Measurements from ENCODE around the gene SNX15. TPM values are rescaled to one million over a fixed set of nuclear protein-coding genes. Genes with fewer than 3 reads are reported as not detected.
A peak's percentile ranks its signal among the peaks of the same experiment; 100 is the strongest.
"Not testable (repeated sequence)": the region's sequence is repeated elsewhere in the genome, so short reads cannot be mapped to it uniquely, and the experiment has no call there.

Gene SNX15
- total RNA-seq, 3 donors from 2014 or later (not counting 1 experiment from before 2014, with no cell fraction given): 16.9 to 28.1 (median 27.1) TPM

GRCh38 chr11:64999478-64999877 lies 27.8 kb upstream of the SNX15 start:
- H3K27ac ChIP-seq (ENCODE audit: low read length): no peak overlapping the region
- Mint-ChIP-seq H3K9me3 (no peaks in the 10 kb centered on the region), H3K4me3 (no peak overlapping the region), H3K27me3 (ENCODE audit: low read depth in 2 of 2) (no peaks in the 10 kb centered on the region), H3K4me1 (peaks cover 0 to 9% of the 10 kb centered on the region in 2 donors), H3K27ac (no peak overlapping the region), H3K36me3 (no peaks in the 10 kb centered on the region)
- H3K36me3 ChIP-seq (ENCODE audit: control insufficient read depth, insufficient read depth, low read length): no peaks in the 10 kb centered on the region
- no peak for DNase-seq
- TF ChIP-seq CTCF (IDR thresholded peaks at IDR 0.05): no peak
- intact Hi-C loops (cut with micrococcal nuclease): no loop called here
- H3K4me1 ChIP-seq (ENCODE audit: control insufficient read depth, insufficient read depth, low read length): peaks cover 8% of the 10 kb centered on the region
- ATAC-seq: no peak
- WGBS (ENCODE audit: insufficient coverage): no CpG with 5 or more reads among the region's 1 CpG
- no peaks in the 10 kb centered on the region for H3K27me3 ChIP-seq (ENCODE audit: control insufficient read depth, insufficient read depth, low read length)
- H3K9me3 ChIP-seq (ENCODE audit: control insufficient read depth, insufficient read depth, low read length): no peaks in the 10 kb centered on the region
- no peak overlapping the region for H3K4me3 ChIP-seq (ENCODE audit: low read length)

DNA sequence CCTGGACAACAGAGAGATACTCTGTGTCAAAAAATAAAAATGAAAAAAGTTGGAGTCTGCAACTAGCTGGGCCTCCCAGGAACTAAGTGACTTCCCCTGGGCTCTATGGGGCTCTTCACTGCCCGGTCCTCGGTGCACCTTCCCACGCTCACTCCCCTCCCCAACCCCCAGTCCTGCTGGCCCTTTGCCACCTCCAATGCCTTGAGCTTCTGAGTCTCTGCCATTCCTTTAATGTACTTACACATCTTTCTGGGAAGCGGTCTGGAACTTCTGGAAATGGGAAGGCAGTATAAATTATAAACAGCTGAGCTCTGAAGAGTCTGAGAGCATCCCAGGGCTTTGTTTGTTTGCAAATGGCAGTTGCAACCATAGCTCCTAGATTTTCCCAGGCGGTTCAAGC lies 24.5 kb upstream of the SNX15 start:
- Mint-ChIP-seq H3K27ac (no peak overlapping the region), H3K9me3 (no peaks in the 10 kb centered on the region), H3K4me3 (no peak overlapping the region), H3K27me3 (ENCODE audit: low read depth in 2 of 2) (no peaks in the 10 kb centered on the region), H3K36me3 (no peaks in the 10 kb centered on the region), H3K4me1 (no peaks in the 10 kb centered on the region)
- WGBS (ENCODE audit: insufficient coverage): 89% methylated on average over 5 of the region's 5 CpGs
- no peak for ATAC-seq
- no peaks in the 10 kb centered on the region for H3K27me3 ChIP-seq (ENCODE audit: control insufficient read depth, insufficient read depth, low read length)
- H3K36me3 ChIP-seq (ENCODE audit: control insufficient read depth, insufficient read depth, low read length): no peaks in the 10 kb centered on the region
- TF ChIP-seq CTCF (IDR thresholded peaks at IDR 0.05): no peak
- DNase-seq: peak in 1 of 2 donors; percentile 1
- intact Hi-C loops (cut with micrococcal nuclease): no loop called here
- H3K9me3 ChIP-seq (ENCODE audit: control insufficient read depth, insufficient read depth, low read length): no peaks in the 10 kb centered on the region
- H3K4me3 ChIP-seq (ENCODE audit: low read length): no peak overlapping the region
- no peak overlapping the region for H3K27ac ChIP-seq (ENCODE audit: low read length)
- no peaks in the 10 kb centered on the region for H3K4me1 ChIP-seq (ENCODE audit: control insufficient read depth, insufficient read depth, low read length)

DNA sequence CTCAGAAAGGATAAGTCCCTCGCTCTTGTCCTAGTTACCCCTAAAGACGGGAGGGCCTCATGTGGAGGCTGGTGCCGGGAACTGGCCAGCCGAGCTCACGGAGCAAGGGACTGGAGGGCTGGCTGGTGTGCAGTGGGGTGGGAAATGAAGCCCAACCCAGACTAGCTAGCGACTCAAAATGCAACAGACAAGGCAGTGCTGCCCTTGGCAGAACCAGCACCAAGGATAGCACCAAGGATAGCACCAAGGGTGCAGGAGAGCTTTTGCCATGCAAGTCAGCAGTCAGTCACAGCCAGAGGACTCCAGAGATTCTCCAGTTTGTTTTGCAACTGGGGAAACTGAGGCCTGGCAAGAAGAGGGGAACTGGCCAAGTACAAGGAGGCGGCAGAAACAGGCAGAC lies 24.0 kb upstream of the SNX15 start:
- Mint-ChIP-seq H3K4me1 (no peaks in the 10 kb centered on the region), H3K36me3 (no peaks in the 10 kb centered on the region), H3K27me3 (ENCODE audit: low read depth in 2 of 2) (no peaks in the 10 kb centered on the region), H3K27ac (no peak overlapping the region), H3K9me3 (no peaks in the 10 kb centered on the region), H3K4me3 (no peak overlapping the region)
- WGBS (ENCODE audit: insufficient coverage): 92% methylated on average over 7 of the region's 7 CpGs
- no peak for TF ChIP-seq CTCF (IDR thresholded peaks at IDR 0.05)
- Histone ChIP-seq H3K4me1 (ENCODE audit: control insufficient read depth, insufficient read depth, low read length) (no peaks in the 10 kb centered on the region), H3K27ac (ENCODE audit: low read length) (no peak overlapping the region), H3K27me3 (ENCODE audit: control insufficient read depth, insufficient read depth, low read length) (no peaks in the 10 kb centered on the region), H3K9me3 (ENCODE audit: control insufficient read depth, insufficient read depth, low read length) (no peaks in the 10 kb centered on the region), H3K4me3 (ENCODE audit: low read length) (no peak overlapping the region), H3K36me3 (ENCODE audit: control insufficient read depth, insufficient read depth, low read length) (no peaks in the 10 kb centered on the region)
- ATAC-seq: no peak
- intact Hi-C loops (cut with micrococcal nuclease): no loop called here
- DNase-seq: peak in 1 of 2 donors; percentile 1

DNA sequence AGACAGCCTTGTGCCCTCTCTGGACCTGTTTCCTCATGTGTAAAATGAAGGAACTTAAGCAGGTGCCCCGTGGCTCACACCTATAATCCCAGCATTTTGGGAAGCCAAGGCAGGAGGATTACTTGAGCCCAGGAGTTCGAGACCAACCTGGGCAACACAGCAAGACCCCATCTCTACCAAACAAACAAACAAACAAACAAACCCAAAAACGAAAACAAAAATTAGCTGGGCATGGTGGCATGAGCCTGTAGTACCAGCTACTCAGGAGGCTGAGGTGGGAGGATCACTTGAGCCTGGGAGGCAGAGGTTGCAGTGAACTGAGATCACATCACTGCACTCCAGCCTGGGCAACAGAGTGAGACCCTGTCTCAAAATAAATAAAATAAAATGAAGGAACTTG lies 23.3 kb upstream of the SNX15 start:
- H3K27me3 ChIP-seq (ENCODE audit: control insufficient read depth, insufficient read depth, low read length); H3K9me3 Mint-ChIP-seq; H3K27me3 Mint-ChIP-seq (ENCODE audit: low read depth in 2 of 2); H3K27ac ChIP-seq (ENCODE audit: low read length); ATAC-seq; intact Hi-C loops (cut with micrococcal nuclease); H3K36me3 ChIP-seq (ENCODE audit: control insufficient read depth, insufficient read depth, low read length); H3K36me3 Mint-ChIP-seq; H3K9me3 ChIP-seq (ENCODE audit: control insufficient read depth, insufficient read depth, low read length); H3K4me1 ChIP-seq (ENCODE audit: control insufficient read depth, insufficient read depth, low read length); DNase-seq; H3K4me3 ChIP-seq (ENCODE audit: low read length); H3K4me3 Mint-ChIP-seq; H3K4me1 Mint-ChIP-seq; H3K27ac Mint-ChIP-seq: not testable (repeated sequence)
- 61% methylated on average over 3 of the region's 3 CpGs for WGBS (ENCODE audit: insufficient coverage)

All from natural killer cell (primary cell).